ENCODE measurements around the gene MEOX1.
A peak's percentile ranks its signal among the peaks of the same experiment; 100 is the strongest.
"Not testable (repeated sequence)": the region's sequence is repeated elsewhere in the genome, so short reads cannot be mapped to it uniquely, and the experiment has no call there.

Gene MEOX1

DNA sequence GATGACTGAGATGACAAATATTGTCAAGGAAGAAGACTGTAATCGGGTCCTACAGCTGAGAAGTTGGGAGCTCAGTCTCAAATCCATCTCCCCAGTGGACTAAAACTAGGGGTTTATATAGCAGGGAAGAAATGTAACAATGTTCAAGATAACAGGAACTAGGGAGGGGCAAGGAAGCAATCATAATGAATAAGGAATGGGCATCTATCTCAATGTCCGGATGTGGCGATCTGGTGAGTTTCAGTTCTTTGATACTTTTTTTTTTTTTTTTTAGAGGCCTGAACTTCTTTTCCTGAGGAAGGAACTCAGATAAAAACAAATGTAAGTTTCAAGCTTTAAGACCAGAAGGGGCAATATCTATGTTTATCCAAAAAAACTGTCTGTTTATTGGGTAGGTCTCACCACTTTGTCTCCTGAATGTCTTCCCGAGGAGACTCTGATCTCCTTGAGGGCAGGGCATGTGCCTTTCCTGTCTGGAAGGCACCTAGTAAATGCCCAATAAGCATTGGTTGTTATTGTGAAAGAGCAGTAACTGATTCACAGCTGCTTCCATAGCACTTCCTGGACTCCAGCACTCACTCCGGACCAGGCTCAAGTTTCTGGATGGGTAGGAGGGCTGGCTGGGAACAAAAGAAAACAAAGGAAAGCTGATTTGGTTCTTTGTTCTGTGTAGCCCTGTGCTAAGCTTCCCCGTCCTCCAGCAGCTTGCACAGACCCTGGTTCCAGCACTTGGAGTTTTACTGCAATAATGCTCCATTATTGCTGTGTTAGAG is 51.9 kb downstream of the MEOX1 start:
- DNase-seq (ENCODE audit: low read depth): no peak
- TF ChIP-seq, protein P1, sequence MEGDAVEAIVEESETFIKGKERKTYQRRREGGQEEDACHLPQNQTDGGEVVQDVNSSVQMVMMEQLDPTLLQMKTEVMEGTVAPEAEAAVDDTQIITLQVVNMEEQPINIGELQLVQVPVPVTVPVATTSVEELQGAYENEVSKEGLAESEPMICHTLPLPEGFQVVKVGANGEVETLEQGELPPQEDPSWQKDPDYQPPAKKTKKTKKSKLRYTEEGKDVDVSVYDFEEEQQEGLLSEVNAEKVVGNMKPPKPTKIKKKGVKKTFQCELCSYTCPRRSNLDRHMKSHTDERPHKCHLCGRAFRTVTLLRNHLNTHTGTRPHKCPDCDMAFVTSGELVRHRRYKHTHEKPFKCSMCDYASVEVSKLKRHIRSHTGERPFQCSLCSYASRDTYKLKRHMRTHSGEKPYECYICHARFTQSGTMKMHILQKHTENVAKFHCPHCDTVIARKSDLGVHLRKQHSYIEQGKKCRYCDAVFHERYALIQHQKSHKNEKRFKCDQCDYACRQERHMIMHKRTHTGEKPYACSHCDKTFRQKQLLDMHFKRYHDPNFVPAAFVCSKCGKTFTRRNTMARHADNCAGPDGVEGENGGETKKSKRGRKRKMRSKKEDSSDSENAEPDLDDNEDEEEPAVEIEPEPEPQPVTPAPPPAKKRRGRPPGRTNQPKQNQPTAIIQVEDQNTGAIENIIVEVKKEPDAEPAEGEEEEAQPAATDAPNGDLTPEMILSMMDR (IDR thresholded peaks at IDR 0.05; ENCODE audit: low read depth, low read length, missing control alignments): no peak

DNA sequence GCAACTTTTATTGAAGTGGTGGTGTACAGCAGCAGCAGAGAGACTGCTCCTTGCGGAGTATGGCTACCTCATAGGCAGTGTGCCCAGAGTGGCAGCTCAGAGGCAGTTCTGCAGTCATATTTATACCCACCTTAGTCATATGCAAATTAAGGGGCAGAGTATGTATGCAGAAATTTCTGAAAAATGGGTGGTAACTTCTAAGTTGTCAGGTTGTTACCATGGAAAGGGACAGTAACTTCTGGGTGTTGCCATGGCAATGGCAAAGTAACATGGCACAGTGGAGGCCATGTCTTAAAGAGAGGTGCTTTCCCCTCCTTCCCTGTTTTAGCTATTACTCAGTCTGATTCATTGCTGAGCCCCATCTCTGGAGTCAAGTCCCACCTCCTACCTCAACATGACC is 53.4 kb downstream of the MEOX1 start:
- no peak overlapping the region for H3K4me3 ChIP-seq (ENCODE audit: low read depth, low read length)
- TF ChIP-seq, protein P1 (IDR thresholded peaks at IDR 0.05; ENCODE audit: low read depth, low read length, missing control alignments): no peak
- DNase-seq (ENCODE audit: low read depth): peak; percentile 30

More for the DNA sequence above, 51.9 kb downstream of the MEOX1 start:
- no peak overlapping the region for H3K4me3 ChIP-seq (ENCODE audit: low read depth, low read length)

DNA sequence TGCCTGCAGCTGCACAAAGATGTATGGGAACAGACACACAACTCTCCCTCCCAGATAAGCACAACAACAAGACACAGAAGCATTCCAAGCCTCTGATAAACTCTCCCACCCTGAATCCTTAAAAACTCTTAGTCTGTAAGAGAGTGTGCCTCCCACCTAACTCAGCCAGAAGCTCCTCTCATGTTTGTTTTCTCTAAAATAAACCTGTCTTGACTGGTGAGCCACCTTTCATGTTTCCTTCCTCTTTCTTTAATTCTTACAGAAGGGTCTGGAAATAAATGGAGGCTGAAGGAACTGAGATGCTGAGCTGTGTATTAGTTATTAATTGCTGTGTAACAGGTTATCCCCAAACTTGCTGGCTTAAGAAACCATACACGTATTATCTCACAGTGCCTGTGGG is 57.2 kb downstream of the MEOX1 start:
- no peak overlapping the region for H3K4me3 ChIP-seq (ENCODE audit: low read depth, low read length)
- TF ChIP-seq, protein P1 (IDR thresholded peaks at IDR 0.05; ENCODE audit: low read depth, low read length, missing control alignments): no peak
- no peak for DNase-seq (ENCODE audit: low read depth)

DNA sequence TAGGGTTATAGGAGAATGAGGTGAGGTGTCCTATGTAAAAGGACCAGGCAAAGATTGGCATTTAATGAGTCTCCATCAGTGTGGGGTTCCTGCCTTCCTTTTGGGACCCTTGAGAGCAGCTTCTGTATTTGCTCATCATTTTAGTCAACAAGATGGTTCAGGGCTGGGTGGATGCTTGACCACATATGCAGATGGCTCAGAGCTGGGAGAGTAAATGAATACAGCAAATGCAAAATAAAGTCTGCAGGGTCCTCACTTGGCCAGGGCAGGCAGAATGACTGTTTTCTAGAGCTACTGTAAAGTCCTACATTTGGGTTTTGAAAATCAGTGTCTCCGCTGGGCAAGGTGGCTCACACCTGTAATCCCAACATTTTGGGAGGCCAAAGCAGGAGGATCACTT is 58.4 kb downstream of the MEOX1 start:
- DNase-seq (ENCODE audit: low read depth): no peak
- H3K4me3 ChIP-seq (ENCODE audit: low read depth, low read length): no peak overlapping the region
- TF ChIP-seq, protein P1 (IDR thresholded peaks at IDR 0.05; ENCODE audit: low read depth, low read length, missing control alignments): no peak

DNA sequence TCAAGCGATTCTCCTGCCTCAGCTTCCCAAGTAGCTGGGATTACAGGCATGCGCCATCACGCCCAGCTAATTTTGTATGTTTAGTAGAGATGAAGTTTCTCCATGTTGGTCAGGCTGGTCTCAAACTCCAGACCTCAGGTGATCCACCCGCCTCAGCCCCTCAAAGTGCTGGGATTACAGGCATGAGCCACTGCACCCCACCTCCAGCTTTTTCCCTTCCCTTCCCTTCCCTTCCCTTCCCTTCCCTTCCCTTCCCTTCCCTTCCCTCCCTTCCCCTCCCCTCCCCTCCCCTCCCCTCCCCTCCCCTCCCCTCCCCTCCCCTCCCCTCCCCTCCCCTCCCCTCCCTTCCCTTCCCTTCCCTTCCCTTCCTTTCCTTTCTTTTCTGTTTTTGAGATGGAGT is 59.2 kb downstream of the MEOX1 start:
- not testable (repeated sequence) for H3K4me3 ChIP-seq (ENCODE audit: low read depth, low read length); DNase-seq (ENCODE audit: low read depth)

DNA sequence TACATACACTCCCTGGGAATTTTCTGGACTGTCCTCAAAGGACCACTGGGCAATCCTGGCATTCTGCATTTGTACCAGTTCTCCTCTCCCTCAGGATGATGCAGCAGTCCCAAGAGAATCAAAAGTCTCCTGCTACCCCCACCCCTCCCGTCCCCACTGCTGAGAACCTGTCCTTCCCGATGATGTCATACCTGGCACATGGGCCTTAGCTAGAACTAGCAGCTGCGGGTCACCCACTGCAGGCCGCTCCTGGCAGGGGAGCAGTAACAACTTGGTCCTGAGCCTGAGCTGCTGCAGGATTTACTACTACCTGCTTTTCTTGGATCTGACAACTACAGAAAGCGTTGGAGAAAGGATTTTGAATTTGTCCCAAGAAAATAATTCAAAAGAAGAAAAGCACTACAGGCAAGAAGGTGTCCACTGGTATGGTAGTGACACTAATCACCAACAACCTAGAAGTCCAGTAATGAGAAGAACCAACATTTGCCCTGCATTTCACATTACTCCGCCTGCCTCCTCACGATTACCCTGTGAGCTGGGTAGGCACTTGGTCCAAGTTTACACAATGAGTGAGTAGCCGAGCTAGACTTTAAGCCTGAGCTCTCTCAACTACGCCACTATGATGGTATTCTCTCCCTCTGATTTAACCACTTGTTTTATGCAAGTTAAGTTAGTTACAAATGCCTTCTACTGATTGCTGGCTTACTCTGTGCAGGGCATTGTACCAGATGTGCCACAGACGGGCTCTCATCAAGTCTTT is 60.3 kb downstream of the MEOX1 start:
- H3K4me3 ChIP-seq (ENCODE audit: low read depth, low read length): no peak overlapping the region
- no peak for DNase-seq (ENCODE audit: low read depth)
- TF ChIP-seq, protein P1 (IDR thresholded peaks at IDR 0.05; ENCODE audit: low read depth, low read length, missing control alignments): no peak

DNA sequence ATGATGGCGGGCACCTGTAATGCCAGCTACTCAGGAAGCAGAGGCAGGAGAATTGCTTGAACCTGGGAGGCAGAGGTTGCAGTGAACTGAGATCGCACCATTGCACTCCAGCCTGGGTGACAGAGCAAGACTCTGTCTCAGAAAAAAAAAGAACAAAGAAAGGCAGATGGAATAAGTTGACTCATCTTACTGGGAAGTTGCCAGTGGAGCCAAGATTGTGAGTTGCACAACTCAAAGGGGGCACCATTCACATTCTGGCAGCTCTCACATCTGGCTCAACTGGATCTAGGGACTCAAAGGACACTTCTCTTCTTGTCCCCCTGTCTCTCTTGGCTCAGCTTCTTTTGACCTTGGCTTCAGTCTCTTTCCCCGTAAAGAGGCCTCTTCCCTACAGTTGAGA is 61.9 kb downstream of the MEOX1 start:
- no peak overlapping the region for H3K4me3 ChIP-seq (ENCODE audit: low read depth, low read length)
- TF ChIP-seq, protein P1 (IDR thresholded peaks at IDR 0.05; ENCODE audit: low read depth, low read length, missing control alignments): no peak
- no peak for DNase-seq (ENCODE audit: low read depth)

All from GM12864 (cell line).